K562 (cell line): ENCODE measurements around the gene BCAS3. TPM values are rescaled to one million over a fixed set of nuclear protein-coding genes. Genes with fewer than 3 reads are reported as not detected.
A peak's percentile ranks its signal among the peaks of the same experiment; 100 is the strongest.

ENCODE experiments used
- ATAC-seq: fragments of 200-7000 bp; cut with Tn5 transposase; 3 replicates; pipeline ENCODE4 v1.9.1; 2020; ENCODE audit warnings: moderate library complexity
- BruUV-seq: library from RNA; stranded (reverse); fragments of 400-500 nt; replicated peaks from 2 replicates; lab custom pipeline; 2021; lab: Mats Ljungman, UMichigan
- CTCF ChIA-PET: fragments of 300-600 bp; formaldehyde crosslinking; extraction: SDS; loops from one replicate; lab custom pipeline; 2021; ENCODE audit warnings: low intra/inter-chr PET ratio; lab: Yijun Ruan, JAX
- POLR2A ChIA-PET: fragments of 300-600, 350-650 bp; sonication (Branson Sonifier 250); formaldehyde crosslinking; extraction: SDS; loops from one replicate; lab custom pipeline; 2021; ENCODE audit warnings: antibody characterized with exemption, inconsistent platforms; lab: Yijun Ruan, JAX
- DNase-seq, 4 experiments: peaks; one replicate each; pipeline versions ENCODE4 v3.0.0 to v3.0.0-alpha.2; 2011 to 2018; ENCODE audit warnings: low spot score in 3 of 4, mixed read lengths in 3 of 4; ENCODE audit errors: extremely low read depth in 1 of 4
- FAIRE-seq: peaks from 2 replicates; lab custom pipeline; 2011; peaks lifted over from hg19 to GRCh38; lab: Jason Lieb, UNC
- H2AFZ ChIP-seq: 2 replicates; pipeline ENCODE4 v1.6.0; 2011; ENCODE audit warnings: low read depth, low read length, control low read depth, inconsistent platforms
- H3K27ac ChIP-seq: fragments of 200-600 bp; 3 replicates; pipeline ENCODE4 v1.8.0; 2011; ENCODE audit warnings: low read depth, mild to moderate bottlenecking, control low read depth, inconsistent platforms, low read length, moderate library complexity, mixed read lengths; ENCODE audit errors: extremely low read depth
- H3K27me3 ChIP-seq, 2 experiments: fragments of 300-600 bp in 1 of 2; 2 replicates in 1 of 2; 3 replicates in 1 of 2; pipeline versions ENCODE4 v1.6.0 to v1.8.0; 2011; ENCODE audit warnings: inconsistent platforms in 2 of 2, low read length in 2 of 2, mild to moderate bottlenecking in 1 of 2, mixed read lengths in 1 of 2, moderate library complexity in 1 of 2; ENCODE audit not compliant: control insufficient read depth in 2 of 2, insufficient read depth in 2 of 2
- H3K36me3 ChIP-seq: fragments of 300-600 bp; 3 replicates; pipeline ENCODE4 v1.8.0; 2011; ENCODE audit warnings: mild to moderate bottlenecking, low read length, inconsistent platforms; ENCODE audit not compliant: control insufficient read depth, insufficient read depth
- H3K4me1 ChIP-seq, 2 experiments: fragments of 200-600 bp in 1 of 2; replicated peaks in 1 of 2; 2 replicates in 1 of 2; 3 replicates in 1 of 2; pipeline versions ENCODE4 v1.5.1 to v1.8.0; 2011; ENCODE audit warnings: inconsistent platforms in 2 of 2, low read length in 2 of 2, mild to moderate bottlenecking in 1 of 2, mixed read lengths in 1 of 2, moderate library complexity in 1 of 2; ENCODE audit not compliant: control insufficient read depth in 2 of 2, insufficient read depth in 2 of 2
- H3K4me2 ChIP-seq: 2 replicates; pipeline ENCODE4 v1.6.1; 2011; ENCODE audit warnings: low read length, control low read depth, inconsistent platforms, mixed read lengths; ENCODE audit not compliant: insufficient read depth
- H3K4me3 ChIP-seq: fragments of 200-600 bp; sonication (generic), shearing (Covaris generic); 2 replicates; pipeline ENCODE4 v1.5.1; 2016; ENCODE audit warnings: control low read depth, inconsistent platforms
- H3K79me2 ChIP-seq: fragments of 200-600 bp; 3 replicates; pipeline ENCODE4 v1.8.0; 2011; ENCODE audit warnings: low read length, inconsistent platforms; ENCODE audit not compliant: control insufficient read depth, insufficient read depth
- H3K9ac ChIP-seq, 2 experiments: 2 replicates each; pipeline versions ENCODE4 v1.6.0 to v1.6.1; 2011; ENCODE audit warnings: low read depth in 2 of 2, low read length in 2 of 2, control low read depth in 1 of 2, inconsistent platforms in 1 of 2, mild to moderate bottlenecking in 1 of 2, mixed read lengths in 1 of 2; ENCODE audit not compliant: insufficient read depth in 1 of 2
- H3K9me1 ChIP-seq: one replicate; pipeline ENCODE4 v1.6.0; 2011; ENCODE audit warnings: inconsistent platforms, mild to moderate bottlenecking, low read length, moderate library complexity; ENCODE audit not compliant: control insufficient read depth, insufficient read depth
- H3K9me3 ChIP-seq: replicated peaks from 2 replicates; pipeline ENCODE4 v1.5.1; 2011; ENCODE audit warnings: low read depth, low read length, inconsistent platforms; ENCODE audit not compliant: control insufficient read depth, insufficient read depth
- H4K20me1 ChIP-seq: replicated peaks from 2 replicates; pipeline ENCODE4 v1.6.1; 2011; ENCODE audit warnings: low read length, inconsistent platforms, mixed read lengths; ENCODE audit not compliant: control insufficient read depth, insufficient read depth
- ARHGAP35 ChIP-seq: fragments of 450-650 bp; IDR thresholded peaks from 2 replicates; pipeline ENCODE4 v1.6.1; 2018; ENCODE audit not compliant: partially characterized antibody
- ARID3B ChIP-seq: fragments of 250-450 bp; sonication (Bioruptor Pico); IDR thresholded peaks from 2 replicates; pipeline ENCODE4 v1.4.0; 2020; ENCODE audit warnings: borderline replicate concordance
- ESRRA ChIP-seq: fragments of 450-650 bp; IDR thresholded peaks from 2 replicates; pipeline ENCODE4 v1.6.1; 2014; ENCODE audit warnings: low read depth, mild to moderate bottlenecking, moderate library complexity, borderline replicate concordance
- NEUROD1 ChIP-seq: fragments of 150-350 bp; IDR thresholded peaks from 2 replicates; pipeline ENCODE4 v1.6.1; 2014; ENCODE audit warnings: borderline replicate concordance, low read length, low read depth; ENCODE audit not compliant: partially characterized antibody
- NR2F6 ChIP-seq: fragments of 450-650 bp; formaldehyde crosslinking; IDR thresholded peaks from 2 replicates; pipeline ENCODE4 v1.4.0; 2020; ENCODE audit warnings: mild to moderate bottlenecking
- RAD21 ChIP-seq, 2 experiments: fragments of 250-450 bp in 1 of 2; fragments of 450-650 bp in 1 of 2; sonication (Bioruptor Pico) in 1 of 2; formaldehyde crosslinking in 1 of 2; IDR thresholded peaks in 1 of 2; conservative IDR thresholded peaks in 1 of 2; 2 replicates each; pipeline versions ENCODE4 v1.4.0 to v1.8.0; 2020 to 2022; ENCODE audit warnings: mild to moderate bottlenecking in 2 of 2, moderate library complexity in 1 of 2
- SOX6 ChIP-seq: fragments of 450-650 bp; IDR thresholded peaks from 2 replicates; pipeline ENCODE4 v1.6.1; 2014; ENCODE audit warnings: mild to moderate bottlenecking
- ZNF695 ChIP-seq: fragments of 450-650 bp; formaldehyde crosslinking; IDR thresholded peaks from 2 replicates; pipeline ENCODE4 v1.4.0; 2020; ENCODE audit warnings: mild to moderate bottlenecking, moderate library complexity
- ZZZ3 ChIP-seq: fragments of 450-650 bp; IDR thresholded peaks from 2 replicates; pipeline ENCODE4 v1.6.1; 2016; ENCODE audit warnings: antibody characterized with exemption, mild to moderate bottlenecking, moderate library complexity
- WGBS: fragments of 100-300 bp; shearing (Covaris generic); methylation state at CpG from one replicate; pipeline ENCODE4 v1.1.6; 2016; ENCODE audit warnings: low coverage, mixed read lengths; ENCODE audit not compliant: insufficient coverage; ENCODE audit errors: missing lambda C conversion rate; 5-methylcytosine and 5-hydroxymethylcytosine counted together
- in situ Hi-C: fragments of 300-500 bp; cut with MboI; formaldehyde crosslinking; loops from 4 replicates; pipeline ENCODE4 v1.15.0; 2018; ENCODE audit warnings: inconsistent platforms, mixed read lengths
- intact Hi-C: fragments of 100-400 bp; cut with micrococcal nuclease; formaldehyde crosslinking; loops from 2 replicates; pipeline ENCODE4 v1.14.2; 2022
- polyA plus RNA-seq, 8 experiments: library from polyadenylated mRNA; depleted of rRNA in 4 of 8; stranded (reverse) in 5 of 8; unstranded in 3 of 8; fragments of >200 nt; fragmentation: Nextera tagmentation in 2 of 8; fragmentation: Illumina TruSeq in 1 of 8; extraction: Ambion mirVana in 2 of 8; extraction: Trizol in 1 of 8; gene quantifications; 2 replicates each; pipeline versions ENCODE4 v1.2.1 to v1.2.3, GENCODE V29; 2011 to 2014; ENCODE audit warnings: inconsistent platforms in 1 of 8, missing spikeins in 1 of 8
- total RNA-seq, 7 experiments: library from RNA; depleted of rRNA in 6 of 7; stranded (reverse); fragments of >200 nt in 6 of 7; fragmentation: Illumina TruSeq in 2 of 7; extraction: Trizol in 2 of 7; gene quantifications; 2 replicates each; pipeline versions ENCODE4 v1.2.1 to v1.2.3, GENCODE V29; 2011 to 2021; ENCODE audit warnings: low replicate concordance in 1 of 7

The BCAS3 gene
- total and polyA plus RNA-seq, 9 of the 15 experiments (the other 6 are each of a cell fraction or from before 2014, with no cell fraction given) = 1.9 to 5.5 (median 3.5) TPM

- TF ChIP-seq ARID3B (CRISPR knock-in tag) = no peak
- no peak for TF ChIP-seq SOX6
- TF ChIP-seq ZNF695 (CRISPR knock-in tag) = no peak
These were observed 526.8 kb downstream of the BCAS3 start (continued) for GRCh38 chr17:61204456-61204855.

GRCh38 chr17:61205401-61205800 is 527.8 kb downstream of the BCAS3 start:
- 6% methylated on average over 3 of the region's 3 CpGs for WGBS
- POLR2A ChIA-PET = interaction anchor here (1.0 kb wide), 1 partner anchor 14 kb away, joined by 4 read pairs; no protein-coding TSS in a partner anchor
- BruUV-seq = no TSS peak
- CTCF ChIA-PET = no interaction called here
- FAIRE-seq = no peak
- Histone ChIP-seq H3K36me3 (no peaks in the 10 kb centered on the region), H3K9ac (no peak overlapping the region), H3K9me1 (no peaks in the 10 kb centered on the region), H3K79me2 (no peaks in the 10 kb centered on the region), H3K27ac (no peak overlapping the region), H3K27me3 (peaks cover 5% of the 10 kb centered on the region in 2 experiments; a peak in 3 of 5 replicates), H4K20me1 (no peaks in the 10 kb centered on the region), H3K4me2 (no peak overlapping the region), H2AFZ (no peak overlapping the region), H3K4me1 (no peaks in the 10 kb centered on the region), H3K9me3 (no peaks in the 10 kb centered on the region), H3K4me3 (no peak overlapping the region)
- ATAC-seq = peak; percentile 65; the same call in 2 of the 3 replicates
- in situ Hi-C loops (loop anchor here (10.0 kb wide), 1 partner anchor 1741 kb away; no protein-coding TSS in a partner anchor), intact Hi-C loops (no loop called here)
- peak in 1 of 4 experiments; percentile 6 for DNase-seq
- TF ChIP-seq RAD21 (CRISPR knock-in tag; conservative IDR thresholded peaks at IDR 0.05 in 1 of 2, IDR thresholded peaks at IDR 0.05 in 1 of 2) (peak in 1 of 2 experiments; percentile 21; a peak in 1 of 4 replicates), ESRRA (peak; percentile 47; the same call in 1 of the 2 replicates), NEUROD1 (no peak), ZZZ3 (no peak), ARHGAP35 (no peak), NR2F6 (no peak)
